Measurements from ENCODE around the gene HOOK1.

HOOK1 gene

DNA sequence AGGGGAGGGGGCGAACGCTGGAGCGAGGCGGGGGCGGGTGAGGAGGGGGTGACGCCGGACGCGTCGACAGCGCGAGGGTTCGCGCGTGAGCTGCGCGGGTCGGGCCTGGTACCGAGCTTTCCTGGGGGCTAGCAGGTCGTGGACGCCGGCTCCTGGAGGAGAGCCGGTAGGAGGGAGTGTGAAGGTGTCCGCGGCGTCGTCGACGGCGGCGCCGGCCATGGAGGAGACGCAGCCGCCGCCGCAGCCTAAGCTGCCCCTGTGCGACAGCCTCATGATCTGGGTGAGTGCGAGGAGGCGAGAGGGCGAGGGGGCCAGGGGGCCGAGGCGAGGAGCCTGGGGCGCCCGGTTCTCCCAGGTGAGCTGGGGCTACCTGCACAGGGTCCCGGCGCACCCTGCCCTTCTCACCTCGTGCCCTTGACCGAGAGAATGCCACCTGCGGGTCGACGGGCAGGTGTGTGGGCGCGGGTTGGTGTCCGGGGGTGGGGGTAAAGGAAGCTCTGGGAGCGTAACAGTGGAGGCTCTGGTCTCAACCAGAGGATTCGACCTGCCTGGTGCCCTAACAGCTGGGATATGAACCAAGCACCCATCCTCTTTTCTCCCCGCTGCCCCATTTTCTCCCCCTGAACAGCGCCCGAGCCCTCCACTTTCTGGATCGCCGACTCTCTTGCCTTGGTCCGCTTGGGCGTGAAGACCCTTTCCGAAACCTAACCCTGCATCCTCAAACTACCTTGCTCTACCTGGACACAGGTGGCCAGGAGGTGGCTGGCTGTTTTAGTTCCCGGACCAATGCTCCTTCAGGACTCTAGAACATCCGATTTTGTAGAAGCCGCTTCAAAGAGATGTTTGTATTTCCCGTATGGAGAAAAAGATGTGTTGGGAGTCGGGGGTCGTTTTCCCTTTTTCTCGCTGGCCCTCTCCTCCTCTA is at the start of gene HOOK1:
HOOK1 (plus strand) TSS at position 49 of the 925 bp plus-strand sequence; CDS start at position 218, 169 bp downstream.
- DNase-seq (ENCODE audit: low read depth) = no peak

DNA sequence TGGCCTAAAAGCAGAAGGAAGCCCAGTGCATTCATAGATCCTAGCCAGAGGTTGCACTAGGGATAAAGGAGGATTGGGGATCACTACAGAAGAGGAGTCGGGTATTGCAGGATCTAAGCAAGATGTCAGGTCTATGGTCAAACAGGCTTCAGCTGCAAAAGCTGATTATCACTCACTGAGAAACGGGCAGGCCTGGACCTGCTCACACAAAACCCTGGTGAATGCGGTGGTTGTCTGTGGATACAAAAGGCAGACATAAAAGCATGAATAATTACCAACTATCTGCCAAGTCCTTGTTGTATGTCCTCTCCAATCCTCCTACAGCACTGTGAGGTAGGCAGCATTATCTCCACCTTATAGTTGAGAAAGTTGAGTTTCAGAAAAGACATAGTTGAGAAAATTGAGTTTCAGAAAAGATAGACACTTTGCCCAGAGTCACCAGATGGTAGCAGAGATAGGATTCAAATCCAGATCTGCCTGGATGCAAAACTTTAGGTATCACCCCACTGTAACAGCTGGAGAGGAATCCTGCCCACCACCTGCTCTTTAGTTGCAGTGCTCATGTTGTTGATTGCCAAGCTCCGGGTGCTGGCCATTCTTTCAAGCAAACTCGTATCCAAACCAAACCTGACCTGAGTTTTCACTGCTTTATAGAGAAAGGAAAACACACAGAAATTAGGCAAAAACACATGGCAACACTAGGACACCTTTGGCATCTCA is 49.6 kb upstream of the HOOK1 start:
- no peak for DNase-seq (ENCODE audit: low read depth)

DNA sequence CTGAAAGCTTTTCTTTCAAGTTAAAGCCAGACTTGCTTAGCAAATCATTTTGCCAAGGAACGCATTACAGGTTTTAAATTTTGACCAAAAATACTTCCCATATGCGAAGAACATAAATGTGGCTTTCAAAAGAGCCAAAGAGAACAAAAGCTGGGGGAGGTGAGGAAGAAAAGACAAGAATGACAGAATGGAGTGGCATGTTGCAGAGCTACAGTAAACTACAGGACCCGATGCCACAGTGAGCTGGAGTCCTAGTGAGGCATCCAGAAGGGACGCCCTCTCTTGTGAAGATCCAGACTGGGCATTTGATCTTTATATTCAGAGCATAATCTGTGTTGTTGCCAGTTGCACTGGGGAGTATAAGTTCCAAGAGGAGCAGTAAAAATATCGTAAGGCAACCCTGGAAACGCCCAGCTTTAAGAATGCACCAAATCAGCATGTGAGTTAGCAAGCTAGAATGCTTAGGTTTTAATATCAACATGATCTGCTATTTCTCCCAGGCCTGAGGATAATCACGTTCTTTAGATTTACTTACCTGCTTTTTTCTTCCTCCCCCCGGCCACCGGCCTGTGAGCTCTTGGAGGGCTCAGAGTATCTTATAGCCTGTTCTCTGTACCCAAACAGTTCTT is 48.4 kb upstream of the HOOK1 start:
- no peak for DNase-seq (ENCODE audit: low read depth)

DNA sequence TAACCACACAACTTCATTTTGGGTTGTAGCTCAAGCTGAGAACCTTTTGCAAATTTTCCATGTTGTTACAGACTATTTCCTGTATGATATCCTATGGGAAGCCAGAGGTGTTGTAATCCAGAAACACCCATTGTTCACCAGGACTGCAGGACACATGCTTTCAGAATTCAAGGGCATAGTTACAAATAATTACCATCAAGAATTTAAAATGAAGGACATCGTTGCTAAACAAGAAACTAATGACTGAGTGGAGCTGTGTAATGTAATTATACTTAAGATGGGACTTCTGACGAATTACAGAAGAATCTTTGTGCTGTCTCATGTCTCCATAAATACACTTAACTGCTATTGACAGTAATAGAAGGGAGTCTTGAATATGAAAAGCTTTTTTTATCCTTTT is 47.6 kb upstream of the HOOK1 start:
- no peak for DNase-seq (ENCODE audit: low read depth)

DNA sequence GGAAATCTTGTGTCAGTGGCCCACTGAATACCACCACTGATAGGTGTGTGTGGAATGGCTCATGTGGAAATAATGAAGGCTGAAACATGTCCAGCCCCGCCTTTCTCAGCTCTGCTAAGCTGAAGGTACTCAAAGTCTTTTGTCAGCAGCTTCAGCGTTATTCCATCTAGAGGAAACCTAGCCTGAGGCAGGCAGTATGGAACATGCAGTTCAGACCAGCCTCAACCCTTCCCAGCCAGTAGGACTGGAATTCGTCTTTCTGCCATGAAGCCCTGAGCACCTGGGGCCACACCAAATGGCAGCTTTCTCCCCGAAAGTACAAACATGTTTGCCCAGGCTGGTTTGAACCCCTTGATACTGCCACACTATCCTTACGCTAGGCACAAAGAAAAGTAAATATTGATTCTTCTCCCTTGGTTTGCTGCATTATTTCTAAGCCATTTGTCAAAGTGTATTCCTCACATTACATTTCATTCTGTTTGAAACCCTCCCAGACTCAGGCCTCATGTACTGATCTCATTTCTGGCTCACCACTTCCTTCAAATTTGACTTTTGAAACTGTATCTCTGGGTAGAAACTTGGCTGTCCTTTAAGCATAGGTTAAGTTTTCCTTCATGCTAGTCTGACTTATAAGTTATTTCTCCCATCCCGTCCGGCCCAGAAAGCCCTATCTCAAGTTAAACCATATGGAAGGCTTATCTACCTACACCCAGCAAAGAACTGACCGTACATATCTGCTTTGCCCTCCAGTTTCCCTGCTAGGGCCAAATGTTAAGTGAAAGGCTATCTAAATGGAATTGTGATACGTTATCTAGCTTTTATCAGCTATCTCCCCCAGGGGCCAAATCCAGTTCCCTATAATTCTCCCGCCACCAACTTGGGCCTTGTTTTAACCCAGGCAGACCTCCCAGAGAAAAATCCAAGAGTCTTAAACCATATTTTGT is 45.7 kb upstream of the HOOK1 start:
- DNase-seq (ENCODE audit: low read depth) = no peak

DNA sequence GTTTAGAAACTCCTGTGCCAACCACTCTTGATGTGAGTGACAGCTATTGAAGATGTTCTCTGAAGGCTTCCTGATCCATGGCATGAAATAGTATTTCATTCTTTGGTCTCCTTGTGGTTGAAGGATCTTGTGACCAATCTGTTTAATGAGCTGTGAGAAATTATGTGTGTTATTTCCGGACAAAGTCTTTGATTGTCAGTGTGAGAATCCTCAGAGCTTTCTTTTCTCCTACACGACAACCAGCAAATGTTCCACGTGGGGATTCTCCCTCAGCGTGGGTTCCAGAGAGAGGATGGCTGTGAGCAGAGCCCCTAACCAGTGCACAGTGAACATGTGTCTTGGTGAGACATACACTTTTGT is 45.0 kb upstream of the HOOK1 start:
- no peak for DNase-seq (ENCODE audit: low read depth)

DNA sequence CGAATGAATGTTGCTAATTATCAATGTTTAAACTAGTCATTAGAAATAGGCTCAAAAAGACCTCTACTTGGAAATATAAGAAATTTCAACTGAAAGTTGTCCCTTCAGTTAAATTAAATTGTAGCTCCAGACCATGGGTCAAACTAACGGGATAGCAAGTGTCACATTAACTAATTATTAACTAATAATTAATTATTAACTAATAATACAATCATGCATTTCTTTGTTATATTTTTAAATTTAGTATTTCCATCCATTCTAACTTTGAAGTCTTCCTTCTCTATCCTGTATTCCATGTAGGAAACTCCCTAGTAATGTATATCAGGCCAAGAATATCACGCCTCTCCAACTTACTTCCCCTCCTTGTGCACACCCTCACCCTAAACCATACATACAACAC is 43.4 kb upstream of the HOOK1 start:
- DNase-seq (ENCODE audit: low read depth) = no peak

DNA sequence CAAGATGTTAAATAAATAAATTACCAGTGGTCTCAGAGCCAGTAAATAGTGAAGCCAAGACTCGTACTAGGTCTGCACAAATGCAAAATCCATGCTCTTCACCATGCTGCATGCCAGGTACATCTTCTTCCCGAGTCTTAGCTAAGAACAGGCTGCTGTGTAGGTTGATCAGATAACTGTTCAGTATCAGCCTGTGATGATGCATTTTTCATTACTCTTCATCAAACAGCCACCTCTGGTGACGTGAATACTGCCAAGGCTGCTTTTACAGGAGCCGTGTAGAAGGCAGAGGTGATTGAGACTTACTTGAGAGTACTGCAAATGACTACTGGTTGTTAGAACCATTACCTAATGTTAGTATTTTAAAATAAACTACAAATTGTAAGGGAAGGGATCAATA is 39.3 kb upstream of the HOOK1 start:
- no peak for DNase-seq (ENCODE audit: low read depth)

DNA sequence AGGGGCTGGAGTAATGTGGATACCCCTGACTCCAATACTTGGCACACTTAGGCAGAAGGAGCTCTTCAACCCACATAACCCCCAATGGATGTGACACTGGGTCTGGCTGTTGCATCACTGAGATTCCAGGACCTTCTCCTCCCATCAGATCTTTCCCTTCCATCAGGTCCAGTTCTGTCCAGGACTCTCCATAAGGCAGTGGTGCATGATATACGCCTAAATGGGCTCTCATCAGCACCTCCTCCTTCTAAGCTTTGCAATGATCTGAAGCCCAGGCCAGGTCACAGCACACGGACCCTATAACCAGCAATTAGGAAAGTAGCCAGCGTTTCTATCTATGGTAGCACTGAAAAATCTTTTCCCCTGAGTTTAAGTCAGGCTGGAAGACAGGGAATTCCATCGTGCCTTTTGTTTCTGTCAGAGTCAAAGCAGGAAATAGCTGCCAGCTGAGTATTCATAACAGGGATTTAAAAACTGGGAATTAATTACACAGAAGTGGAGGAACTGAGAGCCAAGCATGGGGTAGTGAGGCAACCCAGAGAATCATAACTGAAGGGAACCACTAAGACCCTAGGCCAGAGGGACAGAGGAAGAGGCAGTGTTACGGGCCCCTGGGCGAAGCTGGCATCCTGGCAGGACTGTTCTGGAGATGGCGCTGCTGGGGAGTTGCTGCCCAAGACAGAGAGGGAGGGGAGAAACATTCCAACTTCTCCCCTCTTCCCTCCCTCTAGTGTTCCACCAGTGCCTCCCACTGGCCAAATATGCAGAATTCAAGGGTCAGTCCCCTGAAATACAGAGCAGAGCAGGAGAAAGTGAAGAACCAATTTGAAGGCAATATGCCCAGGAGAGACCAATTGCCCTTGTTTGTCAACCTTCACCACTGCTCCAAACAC is 37.5 kb upstream of the HOOK1 start:
- no peak for DNase-seq (ENCODE audit: low read depth)

DNA sequence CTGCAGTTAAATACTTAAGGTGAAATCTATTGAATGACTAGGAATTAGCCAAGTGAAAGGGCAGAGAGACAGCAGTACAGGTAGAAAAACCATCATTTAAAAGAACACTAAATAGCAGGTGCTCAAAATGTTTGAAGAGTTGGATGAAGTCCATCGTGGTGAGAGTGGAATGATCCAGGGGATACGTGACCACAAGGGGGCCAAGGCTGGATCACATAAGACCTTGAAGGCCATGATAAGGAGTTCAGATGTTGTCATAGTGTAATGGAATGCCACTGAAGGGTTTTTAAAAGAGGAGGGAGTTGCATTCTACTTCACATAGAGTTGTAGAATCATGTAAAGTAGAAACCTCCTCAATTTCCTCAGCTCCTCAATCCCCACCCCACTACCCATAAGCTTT is 34.8 kb upstream of the HOOK1 start:
- DNase-seq (ENCODE audit: low read depth) = no peak

DNA sequence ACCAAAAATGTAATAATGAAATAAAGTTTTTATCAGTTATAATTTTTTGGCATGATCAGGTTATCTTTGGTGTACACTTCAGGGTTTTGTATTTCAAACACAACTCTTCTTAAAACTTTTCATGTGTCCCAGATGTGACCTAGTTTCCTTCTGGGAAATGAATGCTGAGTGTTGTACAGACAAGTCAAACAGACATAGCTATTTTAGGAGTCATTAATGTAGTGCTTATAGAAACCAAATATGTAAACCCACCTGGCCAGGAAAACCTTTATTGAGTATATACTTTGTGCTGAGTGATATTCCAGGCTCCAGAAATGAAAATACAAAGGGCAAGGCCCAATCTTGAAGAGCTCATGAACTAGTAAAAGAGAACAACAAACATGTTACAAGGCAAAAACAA is 25.9 kb upstream of the HOOK1 start:
- no peak for DNase-seq (ENCODE audit: low read depth)

DNA sequence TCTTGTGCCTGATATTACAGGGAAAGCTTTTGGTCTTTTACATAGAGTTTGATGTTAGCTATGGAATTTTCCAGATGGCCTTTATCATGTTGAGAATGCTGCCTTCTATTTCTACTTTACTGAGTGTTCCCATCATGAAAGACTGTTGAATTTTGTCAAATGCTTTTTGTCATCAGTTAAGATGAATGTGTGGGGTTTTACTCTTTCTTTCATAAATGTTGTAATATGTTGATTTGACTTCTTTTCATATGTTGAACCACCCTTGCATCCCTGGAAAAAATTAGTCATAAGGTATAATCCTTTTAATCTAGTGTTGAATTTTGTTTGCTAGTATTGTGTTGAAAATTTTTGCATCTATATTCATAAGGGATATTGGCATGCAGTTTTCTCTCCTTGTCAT is 16.1 kb upstream of the HOOK1 start:
- no peak for DNase-seq (ENCODE audit: low read depth)

DNA sequence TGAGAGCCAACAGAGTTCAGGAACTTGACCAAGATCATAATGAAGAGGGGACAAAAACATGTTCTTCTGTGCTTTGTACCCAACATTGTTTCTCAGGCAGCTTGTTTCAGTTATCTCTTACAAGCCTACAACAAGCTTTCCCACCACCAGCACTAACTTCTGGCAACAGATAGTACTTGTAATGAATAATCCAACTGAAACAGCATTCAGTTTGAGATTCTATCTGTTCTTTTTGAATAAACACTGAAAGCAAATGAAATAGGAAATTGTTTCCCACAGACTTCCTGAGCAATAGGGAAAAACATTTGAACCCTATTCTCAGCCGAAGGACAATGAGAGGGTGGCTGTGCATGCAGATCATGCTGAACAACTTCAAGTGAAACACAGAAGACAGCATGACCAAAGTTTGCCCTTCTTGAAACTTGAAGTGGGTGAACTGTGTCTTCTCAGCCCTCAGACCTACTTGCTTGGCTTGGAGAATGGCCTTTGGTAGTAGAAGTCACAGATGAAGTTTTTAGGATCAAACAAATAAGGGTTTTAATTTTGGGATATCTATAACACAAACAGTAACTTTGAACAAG is 11.2 kb upstream of the HOOK1 start:
- DNase-seq (ENCODE audit: low read depth) = no peak

DNA sequence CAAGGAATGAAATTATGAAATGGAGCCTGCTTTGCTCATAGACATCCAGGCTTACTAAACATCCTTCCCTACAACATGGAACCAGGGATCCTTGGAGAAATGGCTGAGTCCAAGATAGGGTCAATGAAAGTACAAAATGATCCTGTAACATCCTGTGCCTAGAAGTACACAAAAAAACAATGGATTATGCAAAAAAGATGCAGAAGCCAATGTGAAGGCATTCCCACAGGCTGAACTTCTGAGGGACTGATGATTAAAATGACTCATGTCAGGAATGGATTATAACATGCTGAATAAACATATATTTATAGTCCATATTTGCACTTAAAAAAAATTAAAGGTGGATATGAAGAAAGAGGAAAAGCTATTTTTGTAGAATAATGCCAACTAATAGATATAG is 10.4 kb upstream of the HOOK1 start:
- no peak for DNase-seq (ENCODE audit: low read depth)

DNA sequence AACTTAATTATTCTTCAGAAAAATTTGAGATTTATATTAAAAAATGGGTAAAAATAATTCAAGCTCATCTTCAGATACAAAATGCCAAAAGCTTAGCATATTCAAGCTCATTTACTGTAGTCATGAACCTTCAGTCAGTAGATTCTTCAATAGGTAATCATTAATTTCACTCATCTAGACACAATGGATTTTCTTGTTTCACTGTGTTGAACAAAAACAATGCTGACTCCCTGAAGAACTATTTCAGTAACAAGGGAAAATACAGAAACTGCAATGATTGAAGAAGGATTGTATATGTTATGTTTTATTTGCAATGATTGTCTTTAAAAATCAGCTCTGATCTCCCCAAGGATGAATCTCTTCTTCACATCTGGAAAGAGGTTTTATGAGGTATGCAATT is 9.2 kb upstream of the HOOK1 start:
- no peak for DNase-seq (ENCODE audit: low read depth)

DNA sequence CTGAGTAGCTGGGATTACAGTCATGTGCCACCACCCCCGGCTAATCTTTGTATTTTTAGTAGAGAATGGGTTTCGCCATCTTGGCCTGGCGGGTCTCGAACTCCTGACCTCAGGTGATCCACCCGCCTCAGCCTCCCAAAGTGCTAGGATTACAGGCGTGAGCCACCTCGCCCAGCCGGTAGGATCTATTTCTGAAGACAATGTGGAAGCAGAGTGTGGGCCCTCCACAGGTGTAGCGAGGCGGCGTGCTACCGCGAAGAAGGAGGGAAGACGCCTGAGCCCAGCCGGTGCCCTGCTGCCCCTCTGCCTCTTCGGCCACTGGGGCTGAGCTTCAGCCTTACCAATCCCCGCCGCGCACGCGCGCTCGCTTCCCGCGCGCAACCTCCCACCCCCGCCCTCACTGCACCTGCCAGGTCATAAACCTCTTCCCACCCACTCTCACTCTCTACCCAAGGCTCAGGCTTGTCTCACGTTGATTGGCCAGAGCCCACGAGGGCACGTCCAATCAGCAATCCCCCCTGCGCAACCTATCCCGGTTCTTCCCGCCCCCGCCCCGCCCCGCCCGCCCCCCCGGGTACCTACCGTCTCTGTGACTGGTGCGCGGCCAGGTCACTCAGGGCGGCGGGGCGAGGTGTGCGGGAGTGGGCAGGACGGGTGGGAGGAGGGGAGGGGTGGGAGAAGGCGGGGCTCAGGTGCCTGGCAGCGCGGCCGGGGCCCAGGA is 409 bp upstream of the HOOK1 start:
- no peak for DNase-seq (ENCODE audit: low read depth)

DNA sequence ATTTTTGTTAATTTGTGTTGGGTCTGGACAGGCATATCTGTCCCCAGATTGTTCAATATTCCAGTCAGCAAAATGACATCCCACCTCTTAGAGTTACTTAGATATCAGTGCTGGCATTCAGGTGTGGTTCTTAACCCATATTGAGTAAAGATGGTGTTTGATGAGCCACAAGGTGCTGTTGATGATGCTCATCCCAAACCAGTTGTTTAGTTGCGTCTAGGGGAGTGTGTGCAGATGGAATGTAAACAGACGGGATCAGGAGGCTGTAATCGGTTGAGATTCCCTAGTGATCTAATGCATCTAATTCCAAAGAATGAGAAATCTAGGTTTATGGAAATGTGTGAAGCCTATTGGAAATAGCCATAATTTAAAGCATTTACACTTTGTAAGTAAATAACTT is 1.1 kb downstream of the HOOK1 start:
- no peak for DNase-seq (ENCODE audit: low read depth)

DNA sequence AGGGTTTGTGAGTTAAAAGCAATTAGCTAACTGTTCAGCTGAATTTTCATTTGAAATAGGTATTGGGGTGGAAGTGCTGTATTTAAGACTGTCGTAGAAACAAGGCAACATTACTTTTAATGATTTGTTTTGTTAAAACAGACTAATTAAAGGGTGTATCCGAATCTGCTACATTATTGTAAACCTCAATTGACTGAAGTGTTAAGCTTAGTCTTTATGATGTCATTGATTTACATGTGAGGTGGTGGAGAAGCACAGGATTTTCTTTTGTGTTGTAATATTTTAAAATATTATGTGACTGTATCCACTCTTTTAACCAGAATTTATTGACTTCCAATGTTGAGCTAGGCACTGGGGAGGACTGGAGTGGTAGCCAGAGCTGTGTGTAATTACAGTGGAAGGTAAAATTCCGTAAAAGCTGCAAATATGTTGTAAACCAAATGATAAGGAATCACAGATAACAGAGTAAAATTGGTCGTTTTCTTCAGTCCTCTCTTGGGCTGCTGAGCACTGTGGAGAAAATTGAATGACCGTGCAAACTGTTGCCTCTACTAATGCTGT is 1.6 kb downstream of the HOOK1 start:
- DNase-seq (ENCODE audit: low read depth) = no peak
